ENCODE results near the gene ABLIM2. TPM values are rescaled to one million over a fixed set of nuclear protein-coding genes. Genes with fewer than 3 reads are reported as not detected.

The ABLIM2 gene
- total and polyA plus RNA-seq, 2 donors (not counting 1 experiment from before 2014, with no cell fraction given): 3.3 to 79.0 TPM

- Mint-ChIP-seq H3K27ac (no peak overlapping the region), H3K9me3 (ENCODE audit: insufficient read depth) (peaks cover 6% of the 10 kb centered on the region), H3K27me3 (no peaks in the 10 kb centered on the region), H3K4me3 (no peak overlapping the region), H3K4me1 (no peaks in the 10 kb centered on the region)
- ATAC-seq (ENCODE audit: low read depth) (no peak), DNase-seq (no peak)
- H4K20me1 ChIP-seq (ENCODE audit: control insufficient read depth, insufficient read depth, low read length, poor library complexity, severe bottlenecking): no peaks in the 10 kb centered on the region
- no peak overlapping the region for H2AFZ ChIP-seq (ENCODE audit: insufficient read depth, low read depth, low read length, poor library complexity, severe bottlenecking)
- TF ChIP-seq CTCF (IDR thresholded peaks at IDR 0.05): no peak
- TF ChIP-seq EZH2 (IDR thresholded peaks at IDR 0.05; ENCODE audit: borderline replicate concordance, insufficient read depth, low read depth, low read length, poor library complexity, severe bottlenecking): no peak
- no peak overlapping the region for H3K27ac ChIP-seq (ENCODE audit: low read length in 2 of 2)
- 87% methylated on average over 7 of the region's 7 CpGs for WGBS (ENCODE audit: insufficient coverage)
- H3K4me3 ChIP-seq (ENCODE audit: control extremely low read depth in 1 of 5, extremely low read depth in 1 of 5, insufficient read depth in 1 of 5, low read depth in 2 of 5, low read length in 4 of 5): no peak overlapping the region
- H3K79me2 ChIP-seq (ENCODE audit: control insufficient read depth, insufficient read depth, low read length): no peaks in the 10 kb centered on the region
- no peaks in the 10 kb centered on the region for H3K36me3 ChIP-seq (replicated peaks in 1 of 2; ENCODE audit: control extremely low read depth in 1 of 2, control insufficient read depth in 1 of 2, extremely low read depth in 1 of 2, insufficient read depth in 2 of 2, low read length in 1 of 2)
- no peaks in the 10 kb centered on the region for H3K27me3 ChIP-seq (replicated peaks in 1 of 4; ENCODE audit: control extremely low read depth in 1 of 4, control insufficient read depth in 3 of 4, insufficient read depth in 4 of 4, low read length in 3 of 4)
- H3K4me2 ChIP-seq (replicated peaks; ENCODE audit: low read depth, low read length, poor library complexity, severe bottlenecking): no peak overlapping the region
- POLR2A ChIA-PET: interaction anchor here (0.6 kb wide), 1 partner anchor 147 kb away, joined by 3 read pairs; no protein-coding TSS in a partner anchor
- peaks cover 2 to 13% (median 13%) of the 10 kb centered on the region in 3 donors for H3K9me3 ChIP-seq (ENCODE audit: control extremely low read depth in 1 of 3, control insufficient read depth in 2 of 3, insufficient read depth in 1 of 3, low read length in 2 of 3)
- CTCF ChIA-PET: no interaction called here
- H3K9ac ChIP-seq (ENCODE audit: low read length): no peak overlapping the region
- no peaks in the 10 kb centered on the region for H3K4me1 ChIP-seq (ENCODE audit: control insufficient read depth in 2 of 2, insufficient read depth in 2 of 2, low read length in 2 of 2)
- intact Hi-C loops (cut with micrococcal nuclease): no loop called here
Observed at GRCh38 chr4:8089862-8090261, 68.8 kb downstream of the ABLIM2 start.

- 79% methylated on average over 11 of the region's 12 CpGs for WGBS (ENCODE audit: insufficient coverage)
- no peaks in the 10 kb centered on the region for H3K4me1 Mint-ChIP-seq
- Histone ChIP-seq H4K20me1 (ENCODE audit: control insufficient read depth, insufficient read depth, low read length, poor library complexity, severe bottlenecking) (no peaks in the 10 kb centered on the region), H3K27me3 (replicated peaks in 1 of 4; ENCODE audit: control extremely low read depth in 1 of 4, control insufficient read depth in 3 of 4, insufficient read depth in 4 of 4, low read length in 3 of 4) (no peaks in the 10 kb centered on the region), H3K9me3 (ENCODE audit: control extremely low read depth in 1 of 3, control insufficient read depth in 2 of 3, insufficient read depth in 1 of 3, low read length in 2 of 3) (peaks cover 2 to 10% (median 8%) of the 10 kb centered on the region in 3 donors), H3K9ac (ENCODE audit: low read length) (no peak overlapping the region), H3K4me3 (ENCODE audit: control extremely low read depth in 1 of 5, extremely low read depth in 1 of 5, insufficient read depth in 1 of 5, low read depth in 2 of 5, low read length in 4 of 5) (no peak overlapping the region), H3K27ac (ENCODE audit: low read length in 2 of 2) (no peak overlapping the region), H3K4me1 (ENCODE audit: control insufficient read depth in 2 of 2, insufficient read depth in 2 of 2, low read length in 2 of 2) (no peaks in the 10 kb centered on the region), H3K36me3 (replicated peaks in 1 of 2; ENCODE audit: control extremely low read depth in 1 of 2, control insufficient read depth in 1 of 2, extremely low read depth in 1 of 2, insufficient read depth in 2 of 2, low read length in 1 of 2) (no peaks in the 10 kb centered on the region), H2AFZ (ENCODE audit: insufficient read depth, low read depth, low read length, poor library complexity, severe bottlenecking) (no peak overlapping the region), H3K79me2 (ENCODE audit: control insufficient read depth, insufficient read depth, low read length) (no peaks in the 10 kb centered on the region), H3K4me2 (replicated peaks; ENCODE audit: low read depth, low read length, poor library complexity, severe bottlenecking) (no peak overlapping the region)
- ATAC-seq (ENCODE audit: low read depth): no peak
- peaks cover 3% of the 10 kb centered on the region for H3K9me3 Mint-ChIP-seq (ENCODE audit: insufficient read depth)
- ChIA-PET CTCF (no interaction called here), POLR2A (no interaction called here)
- no peak for DNase-seq
- no peak for TF ChIP-seq CTCF (IDR thresholded peaks at IDR 0.05)
- TF ChIP-seq EZH2 (IDR thresholded peaks at IDR 0.05; ENCODE audit: borderline replicate concordance, insufficient read depth, low read depth, low read length, poor library complexity, severe bottlenecking): no peak
- intact Hi-C loops (cut with micrococcal nuclease): no loop called here
- H3K27ac Mint-ChIP-seq: no peak overlapping the region
- H3K27me3 Mint-ChIP-seq: no peaks in the 10 kb centered on the region
- H3K4me3 Mint-ChIP-seq: no peak overlapping the region
Observed at GRCh38 chr4:8088966-8089491, 69.6 kb downstream of the ABLIM2 start.
